NAMALWA (cell line): ENCODE measurements around the gene TMPRSS3.

ENCODE experiments used
- DNase-seq: peaks from one replicate; pipeline ENCODE4 v3.0.0-alpha.2; 2015; ENCODE audit warnings: low spot score

The TMPRSS3 gene

GRCh38 chr21:42387843-42388340, 8.0 kb downstream of the TMPRSS3 start:
- no peak for DNase-seq

GRCh38 chr21:42387164-42387563, 8.7 kb downstream of the TMPRSS3 start:
- DNase-seq: no peak

- DNase-seq: no peak
These were observed 9.7 kb downstream of the TMPRSS3 start for GRCh38 chr21:42386034-42386591.

GRCh38 chr21:42385619-42386018, 10.2 kb downstream of the TMPRSS3 start:
- no peak for DNase-seq

GRCh38 chr21:42384989-42385388, 10.9 kb downstream of the TMPRSS3 start:
- no peak for DNase-seq

GRCh38 chr21:42384156-42384945, 11.5 kb downstream of the TMPRSS3 start:
- DNase-seq: peak; percentile 67

- DNase-seq: no peak
These were observed 12.5 kb downstream of the TMPRSS3 start for GRCh38 chr21:42383331-42383730.

- DNase-seq: no peak
These were observed 12.9 kb downstream of the TMPRSS3 start for GRCh38 chr21:42382915-42383314.

- peak; percentile 58 for DNase-seq
These were observed 14.4 kb downstream of the TMPRSS3 start for GRCh38 chr21:42381347-42381984.

- peak; percentile 25 for DNase-seq
These were observed 16.2 kb downstream of the TMPRSS3 start for GRCh38 chr21:42379426-42380215.

GRCh38 chr21:42378418-42378817, 17.4 kb downstream of the TMPRSS3 start:
- no peak for DNase-seq

GRCh38 chr21:42377951-42378340, 17.9 kb downstream of the TMPRSS3 start:
- no peak for DNase-seq

GRCh38 chr21:42377211-42377950, 18.5 kb downstream of the TMPRSS3 start:
- no peak for DNase-seq

- no peak for DNase-seq
These were observed 19.4 kb downstream of the TMPRSS3 start for GRCh38 chr21:42376338-42376982.

- DNase-seq: no peak
These were observed 19.9 kb downstream of the TMPRSS3 start for GRCh38 chr21:42375966-42376337.

- DNase-seq: no peak
These were observed 20.3 kb downstream of the TMPRSS3 start for GRCh38 chr21:42375506-42375905.

GRCh38 chr21:42374864-42375499, 20.9 kb downstream of the TMPRSS3 start:
- DNase-seq: no peak

GRCh38 chr21:42374457-42374856, 21.4 kb downstream of the TMPRSS3 start:
- DNase-seq: no peak

- no peak for DNase-seq
These were observed 21.9 kb downstream of the TMPRSS3 start for GRCh38 chr21:42373908-42374455.

- no peak for DNase-seq
These were observed 22.5 kb downstream of the TMPRSS3 start for GRCh38 chr21:42373196-42373907.
